NCI-H2081 treated with DMSO at 0.1 percent for 48 hours (cell line): ENCODE results near the gene ADH1C.
"Not testable (repeated sequence)": the region's sequence is repeated elsewhere in the genome, so short reads cannot be mapped to it uniquely, and the experiment has no call there.

Source experiments
- DNase-seq: peaks from one replicate; lab custom pipeline; 2025; lab: John Stamatoyannopoulos, UW

ADH1C gene

DNA sequence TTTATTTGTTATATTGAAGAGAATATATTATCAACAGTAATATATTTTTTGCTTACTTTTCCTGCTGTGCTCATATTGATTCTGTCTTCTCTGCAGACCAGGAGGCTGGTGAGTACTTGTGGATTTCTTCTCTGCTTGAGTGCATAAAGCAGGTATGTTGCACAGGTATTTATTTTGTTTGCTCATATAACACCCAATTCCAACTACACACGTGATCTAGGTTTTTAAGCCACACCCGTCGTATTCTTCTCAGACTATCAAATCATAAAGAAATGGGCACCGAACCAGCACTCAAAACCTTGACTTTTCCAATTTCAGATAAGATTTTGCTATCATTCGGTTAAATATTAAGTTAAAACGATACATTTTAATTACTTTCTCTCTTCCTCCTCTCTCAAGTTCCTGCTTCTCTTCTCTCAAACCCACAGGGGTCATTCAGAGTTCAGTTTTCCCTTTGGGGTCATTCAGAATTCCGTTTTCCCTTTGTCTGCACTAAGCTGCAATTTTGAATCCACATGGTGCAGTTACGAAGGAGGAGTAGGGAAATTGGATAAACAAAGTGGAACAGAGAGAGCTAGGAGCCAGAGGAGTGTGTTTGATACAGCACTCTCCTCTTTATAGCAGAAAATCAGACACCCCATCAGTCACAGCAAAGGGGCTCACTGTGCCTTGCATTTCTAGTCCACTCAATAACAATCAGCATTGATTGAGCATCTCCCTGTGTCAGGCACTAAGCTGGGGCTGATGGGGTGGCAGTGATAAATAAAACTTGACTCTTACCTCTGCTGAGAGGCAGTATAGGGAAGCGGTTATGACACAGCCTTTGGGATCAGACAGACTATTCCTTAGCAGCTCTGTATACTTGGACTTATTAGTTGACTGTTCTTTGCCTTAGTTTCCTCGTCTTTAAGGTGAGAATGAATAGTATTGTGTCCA is at the start of gene ADH1C:
ADH1C (minus strand) TSS at position 145 of the 936 bp plus-strand sequence; CDS start at position 74, 71 bp downstream.
- DNase-seq = no peak

DNA sequence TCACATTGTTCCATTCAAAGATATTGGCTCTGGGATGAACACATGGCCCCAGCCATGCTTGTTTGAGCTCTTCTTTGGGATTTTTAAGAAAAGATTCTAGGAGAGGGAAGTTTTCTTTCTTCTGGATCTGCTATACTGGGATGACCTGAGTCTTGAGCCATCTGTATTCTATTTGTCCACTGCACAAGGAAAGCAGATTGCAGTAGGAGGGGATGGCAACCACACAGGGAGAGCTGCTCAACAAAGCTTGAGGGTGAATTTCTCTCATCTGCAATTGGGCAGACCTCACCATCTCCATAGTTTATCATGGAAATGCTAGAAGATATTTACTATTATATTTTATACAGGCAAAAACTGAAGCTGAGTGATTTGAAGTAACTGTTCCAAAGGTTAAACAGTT is 48.3 kb upstream of the ADH1C start:
- DNase-seq = no peak

GRCh38 chr4:99399017-99399416 is 46.5 kb upstream of the ADH1C start:
- DNase-seq = no peak

DNA sequence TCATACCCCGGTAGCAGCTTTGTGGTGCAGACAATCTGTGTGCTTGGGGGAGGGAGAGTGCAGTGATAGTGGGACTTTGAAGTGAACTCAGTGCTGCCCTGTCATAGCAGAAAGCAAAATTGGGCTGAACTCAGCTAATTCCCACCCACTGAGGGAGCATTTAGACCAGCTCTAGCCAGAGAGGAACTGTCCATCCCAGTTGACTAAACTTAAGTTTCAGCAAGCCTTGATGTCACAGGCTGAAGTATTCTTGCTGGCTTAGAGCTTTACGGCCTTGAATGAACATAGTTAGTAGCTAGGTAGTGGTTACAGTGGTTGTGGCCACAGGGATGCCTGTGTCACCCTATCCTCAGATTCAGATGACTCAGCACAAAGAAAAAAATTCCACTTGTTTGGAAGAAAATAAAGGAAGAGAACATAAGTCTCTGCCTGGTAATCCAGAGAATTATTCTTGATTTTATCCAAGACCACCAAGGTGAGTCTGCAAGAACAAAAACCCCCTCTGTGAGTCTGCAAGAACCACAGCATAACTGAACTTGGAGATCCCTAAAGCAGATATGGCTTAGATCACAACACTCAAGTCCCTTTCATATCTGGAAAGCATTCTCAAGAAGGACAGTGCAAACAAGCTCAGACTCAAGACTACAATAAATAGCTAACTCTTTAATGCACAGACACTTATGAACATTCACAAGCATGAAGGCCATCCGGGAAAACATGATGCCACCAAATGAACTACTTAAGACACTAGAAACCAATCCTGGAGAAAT is 43.2 kb upstream of the ADH1C start:
- no peak for DNase-seq

DNA sequence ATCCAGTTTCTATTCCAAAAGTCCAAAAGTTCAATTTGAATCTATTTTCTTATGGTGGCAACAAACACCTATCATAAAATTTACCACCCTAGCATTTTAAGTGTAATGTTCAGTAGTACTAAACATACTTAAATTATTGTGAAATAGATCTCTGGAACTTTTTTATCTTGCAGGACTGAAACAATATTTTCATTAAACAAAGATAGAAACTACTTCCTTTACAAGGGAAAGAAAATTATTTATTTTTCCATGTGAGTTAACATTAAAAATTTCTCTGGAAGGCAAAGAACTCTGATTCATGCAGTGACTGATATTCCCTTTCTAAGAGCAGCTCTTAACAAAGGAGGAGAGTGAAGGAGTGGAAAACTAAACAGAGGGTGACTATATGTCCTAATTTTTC is 42.4 kb upstream of the ADH1C start:
- no peak for DNase-seq

DNA sequence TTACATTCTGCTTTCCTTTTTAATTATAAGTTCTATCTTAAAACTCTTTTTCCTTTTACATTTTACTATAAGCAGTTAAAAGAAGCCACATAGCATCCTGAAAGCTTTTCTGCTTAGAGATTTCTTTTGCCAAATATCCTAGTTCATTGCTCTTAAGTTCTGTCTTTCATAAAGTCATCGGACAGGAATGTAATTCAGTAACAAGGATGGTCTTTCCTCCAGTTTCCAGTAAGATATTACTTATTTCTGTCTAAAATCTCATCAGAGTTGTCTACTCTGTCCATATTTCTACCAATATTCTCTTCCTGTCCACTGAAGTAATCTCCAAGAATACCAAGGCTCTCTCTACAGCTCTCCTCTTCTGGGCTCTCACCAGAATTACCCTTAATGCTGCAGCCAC is 37.5 kb upstream of the ADH1C start:
- no peak for DNase-seq

GRCh38 chr4:99389606-99390005 is 37.1 kb upstream of the ADH1C start:
- DNase-seq = no peak

GRCh38 chr4:99383833-99384392 is 31.4 kb upstream of the ADH1C start:
- no peak for DNase-seq

DNA sequence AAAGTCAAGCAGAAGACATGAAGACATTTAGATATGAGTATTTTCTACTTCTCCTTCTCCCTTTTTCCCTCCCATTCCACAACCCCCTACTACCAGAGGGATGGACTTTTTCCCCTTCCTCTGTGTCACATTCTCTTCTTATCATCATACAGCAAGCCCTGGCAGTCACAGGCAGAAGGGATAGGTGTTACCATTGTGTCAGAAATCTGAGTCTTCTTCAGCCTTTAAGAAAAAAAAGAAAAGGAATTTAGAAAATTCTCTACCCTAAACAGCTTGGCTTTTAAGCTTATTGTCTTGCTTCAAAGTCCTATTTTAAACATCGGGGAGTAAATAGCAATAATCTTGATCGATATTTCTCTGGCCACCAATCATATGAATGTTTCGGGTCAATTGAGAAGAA is 30.9 kb upstream of the ADH1C start:
- DNase-seq = no peak

- DNase-seq = no peak
Measured at GRCh38 chr4:99382745-99383360, 30.3 kb upstream of the ADH1C start.

GRCh38 chr4:99381588-99382175 is 29.1 kb upstream of the ADH1C start:
- DNase-seq = no peak

GRCh38 chr4:99379571-99379970 is 27.0 kb upstream of the ADH1C start:
- DNase-seq = no peak

GRCh38 chr4:99378876-99379275 is 26.3 kb upstream of the ADH1C start:
- no peak for DNase-seq

DNA sequence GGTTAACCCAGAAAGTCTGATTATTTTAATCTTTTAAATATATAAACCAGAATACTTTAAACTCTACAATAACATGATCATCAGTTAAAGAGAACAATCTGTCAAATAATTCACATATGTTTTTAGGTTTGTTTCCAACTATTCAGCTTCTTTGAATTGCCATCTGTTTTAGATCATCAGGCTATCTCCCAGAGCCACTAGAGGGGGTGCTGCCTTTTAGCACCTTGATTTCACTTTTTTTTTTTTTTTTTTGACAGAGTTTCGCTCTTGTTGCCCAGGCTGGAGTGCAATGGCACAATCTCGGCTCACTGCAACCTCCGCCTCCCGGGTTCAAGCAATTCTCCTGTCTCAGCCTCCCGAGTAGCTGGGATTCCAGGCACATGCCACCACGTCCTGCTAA is 24.8 kb upstream of the ADH1C start:
- not testable (repeated sequence) for DNase-seq

DNA sequence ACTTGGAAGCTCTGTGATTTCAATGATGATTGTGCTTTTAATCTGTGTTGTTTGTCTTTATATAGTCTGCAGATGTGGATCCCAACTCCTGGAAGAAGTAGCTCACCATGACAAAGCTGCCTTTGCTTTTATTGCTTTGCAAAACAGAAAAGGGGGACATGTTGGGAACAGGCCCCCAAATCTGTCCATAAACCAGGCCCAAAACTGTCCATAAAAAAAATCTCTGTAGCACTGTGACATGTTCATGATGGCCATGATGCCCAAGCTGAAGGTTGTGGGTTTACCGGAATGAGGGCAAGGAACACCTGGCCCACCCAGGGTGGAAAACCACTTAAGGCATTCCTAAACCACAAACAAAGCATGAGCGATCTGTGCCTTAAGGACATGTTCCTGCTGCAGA is 19.9 kb upstream of the ADH1C start:
- DNase-seq = not testable (repeated sequence)

GRCh38 chr4:99367817-99368216 is 15.3 kb upstream of the ADH1C start:
- not testable (repeated sequence) for DNase-seq

GRCh38 chr4:99366491-99366890 is 13.9 kb upstream of the ADH1C start:
- DNase-seq = no peak

GRCh38 chr4:99362768-99363167 is 10.2 kb upstream of the ADH1C start:
- DNase-seq = no peak

DNA sequence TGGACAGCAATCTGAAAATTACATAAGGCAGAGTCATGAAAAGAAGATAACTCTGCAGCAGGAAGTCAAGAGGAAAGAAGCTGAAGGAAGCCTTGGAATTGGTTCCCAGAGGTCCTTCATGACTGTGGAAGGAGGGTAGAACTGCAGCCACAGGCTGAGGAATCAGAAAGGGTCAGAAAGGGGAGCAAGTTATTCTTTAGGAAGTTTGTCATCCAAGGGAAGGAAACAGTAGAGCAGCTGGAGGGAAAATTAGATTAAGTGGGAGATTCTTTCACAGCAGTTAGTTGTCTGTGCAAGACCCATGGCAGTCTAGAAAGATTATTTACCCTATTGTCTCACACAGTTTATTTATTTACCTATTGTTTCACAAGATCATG is 9.3 kb upstream of the ADH1C start:
- DNase-seq = no peak

- DNase-seq = no peak
Measured at GRCh38 chr4:99361268-99361898, 8.8 kb upstream of the ADH1C start.

DNA sequence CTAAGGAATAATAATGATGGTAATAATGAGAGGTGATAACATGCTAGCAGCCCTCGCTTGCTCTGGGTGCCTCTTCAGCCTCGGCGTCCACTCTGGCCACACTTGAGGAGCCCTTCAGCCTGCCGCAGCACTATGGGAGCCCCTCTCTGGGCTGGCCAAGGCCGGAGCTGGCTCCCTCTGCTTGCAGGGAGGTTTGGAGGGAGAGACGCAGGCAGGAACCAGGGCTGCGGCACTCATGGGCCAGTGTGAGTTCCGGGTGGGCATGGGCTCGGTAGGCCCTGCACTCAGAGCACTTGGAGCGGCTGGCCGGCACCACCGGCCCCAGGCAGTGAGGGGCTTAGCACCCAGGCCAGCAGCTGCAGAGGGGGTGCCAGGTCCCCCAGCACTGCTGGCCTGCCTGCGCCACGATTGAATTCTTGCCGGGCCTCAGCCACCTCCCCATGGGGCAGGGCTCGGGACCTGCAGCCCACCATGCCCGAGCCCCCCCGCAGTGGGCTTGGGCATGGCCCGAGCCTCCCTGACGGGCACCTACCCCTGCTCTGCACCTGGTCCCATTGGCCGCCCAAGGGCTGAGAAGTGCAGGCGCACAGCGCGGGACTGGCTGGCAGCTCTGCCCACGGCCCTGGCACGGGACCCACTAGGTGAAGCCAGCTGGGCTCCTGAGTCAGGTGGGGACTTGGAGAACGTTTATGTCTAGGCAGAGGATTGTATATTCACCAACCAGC is 7.1 kb upstream of the ADH1C start:
- no peak for DNase-seq
